GM18508 (cell line): ENCODE data around the gene ENPP1.

Experiments
- ATAC-seq: cut with Tn5 transposase; IDR thresholded peaks from one replicate; pipeline ENCODE4 v1.9.1; 2021; ENCODE audit warnings: moderate number of reproducible peaks; ENCODE audit not compliant: insufficient read depth, unreplicated experiment

ENPP1 gene

GRCh38 chr6:131823276-131823902, 15.6 kb downstream of the ENPP1 start:
- ATAC-seq = no peak

- no peak for ATAC-seq
These were observed 18.1 kb downstream of the ENPP1 start for GRCh38 chr6:131825946-131826345.

GRCh38 chr6:131828080-131828479, 20.3 kb downstream of the ENPP1 start:
- ATAC-seq = no peak

- no peak for ATAC-seq
These were observed 21.1 kb downstream of the ENPP1 start for GRCh38 chr6:131828951-131829350.

- ATAC-seq = no peak
These were observed 23.6 kb downstream of the ENPP1 start for GRCh38 chr6:131831392-131831791.

GRCh38 chr6:131831886-131832285, 24.1 kb downstream of the ENPP1 start:
- no peak for ATAC-seq

GRCh38 chr6:131832363-131832762, 24.5 kb downstream of the ENPP1 start:
- no peak for ATAC-seq

- no peak for ATAC-seq
These were observed 30.2 kb downstream of the ENPP1 start for GRCh38 chr6:131838051-131838450.

- ATAC-seq = no peak
These were observed 31.6 kb downstream of the ENPP1 start for GRCh38 chr6:131839388-131839787.

- no peak for ATAC-seq
These were observed 32.6 kb downstream of the ENPP1 start for GRCh38 chr6:131840441-131840840.

- no peak for ATAC-seq
These were observed 33.2 kb downstream of the ENPP1 start for GRCh38 chr6:131840936-131841583.

GRCh38 chr6:131843768-131844167, 35.9 kb downstream of the ENPP1 start:
- ATAC-seq = no peak

GRCh38 chr6:131844243-131844841, 36.5 kb downstream of the ENPP1 start:
- no peak for ATAC-seq

- ATAC-seq = no peak
These were observed 38.3 kb downstream of the ENPP1 start for GRCh38 chr6:131846023-131846663.

- no peak for ATAC-seq
These were observed 39.1 kb downstream of the ENPP1 start for GRCh38 chr6:131846905-131847304.

- no peak for ATAC-seq
These were observed 42.0 kb downstream of the ENPP1 start for GRCh38 chr6:131849799-131850198.

- ATAC-seq = no peak
These were observed 43.4 kb downstream of the ENPP1 start for GRCh38 chr6:131851049-131851769.

GRCh38 chr6:131852200-131852599, 44.4 kb downstream of the ENPP1 start:
- ATAC-seq = no peak

- ATAC-seq = no peak
These were observed 47.0 kb downstream of the ENPP1 start for GRCh38 chr6:131854803-131855202.

- no peak for ATAC-seq
These were observed 51.1 kb downstream of the ENPP1 start for GRCh38 chr6:131858765-131859415.
